ENCODE results near the gene FYN. TPM values are rescaled to one million over a fixed set of nuclear protein-coding genes. Genes with fewer than 3 reads are reported as not detected.

The FYN gene
- total RNA-seq, 1 experiment from 2014 or later, result 249 TPM

- Histone ChIP-seq H2AFZ (ENCODE audit: low read length) (no peak overlapping the region), H3K9me2 (replicated peaks; ENCODE audit: insufficient read depth, low read length) (no peaks in the 10 kb centered on the region), H3K27ac (ENCODE audit: low read length) (no peak overlapping the region), H3K9ac (ENCODE audit: low read length) (no peak overlapping the region), H3K4me2 (ENCODE audit: low read depth, low read length, poor library complexity, severe bottlenecking) (no peak overlapping the region), H3K4me1 (ENCODE audit: low read length) (no peaks in the 10 kb centered on the region), H3K4me3 (ENCODE audit: low read length) (no peak overlapping the region), H3K36me3 (ENCODE audit: insufficient read depth, low read length) (peaks cover 19% of the 10 kb centered on the region), H4K20me1 (ENCODE audit: insufficient read depth, low read depth, low read length) (no peaks in the 10 kb centered on the region), H3K9me3 (ENCODE audit: low read length) (no peaks in the 10 kb centered on the region), H3K79me2 (ENCODE audit: low read length) (no peaks in the 10 kb centered on the region), H3K27me3 (ENCODE audit: low read length) (no peaks in the 10 kb centered on the region)
- no peak for DNase-seq
These were observed 184.9 kb downstream of the FYN start for GRCh38 chr6:111688331-111688730.

DNA sequence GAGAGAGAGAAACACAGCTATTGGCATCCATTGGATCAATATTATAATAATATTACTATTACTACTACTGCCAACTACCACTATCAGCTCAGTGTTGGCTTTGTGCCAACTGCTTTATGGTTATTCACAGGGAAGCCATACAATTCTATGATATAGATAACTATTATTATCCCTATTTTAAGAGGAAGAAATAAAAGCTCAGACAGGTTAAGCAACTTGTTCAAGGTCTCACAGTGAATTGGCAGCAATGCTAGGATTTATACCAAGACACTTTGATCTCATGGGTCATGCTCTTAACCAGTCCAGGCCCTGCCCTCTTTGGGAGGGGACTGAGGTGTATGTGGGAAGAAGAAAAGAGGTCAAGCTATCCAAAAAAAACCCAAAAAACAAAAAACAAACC is 185.6 kb downstream of the FYN start:
- peak; percentile 48 for DNase-seq
- Histone ChIP-seq H3K4me3 (ENCODE audit: low read length) (no peak overlapping the region), H3K79me2 (ENCODE audit: low read length) (no peaks in the 10 kb centered on the region), H3K36me3 (ENCODE audit: insufficient read depth, low read length) (peaks cover 16% of the 10 kb centered on the region), H4K20me1 (ENCODE audit: insufficient read depth, low read depth, low read length) (no peaks in the 10 kb centered on the region), H3K9me2 (replicated peaks; ENCODE audit: insufficient read depth, low read length) (no peaks in the 10 kb centered on the region), H3K27ac (ENCODE audit: low read length) (no peak overlapping the region), H2AFZ (ENCODE audit: low read length) (no peak overlapping the region), H3K27me3 (ENCODE audit: low read length) (no peaks in the 10 kb centered on the region), H3K9me3 (ENCODE audit: low read length) (no peaks in the 10 kb centered on the region), H3K4me1 (ENCODE audit: low read length) (no peaks in the 10 kb centered on the region), H3K9ac (ENCODE audit: low read length) (no peak overlapping the region), H3K4me2 (ENCODE audit: low read depth, low read length, poor library complexity, severe bottlenecking) (no peak overlapping the region)

GRCh38 chr6:111686932-111687266 is 186.4 kb downstream of the FYN start:
- no peak overlapping the region for H3K4me2 ChIP-seq (ENCODE audit: low read depth, low read length, poor library complexity, severe bottlenecking)
- no peaks in the 10 kb centered on the region for H3K9me2 ChIP-seq (replicated peaks; ENCODE audit: insufficient read depth, low read length)
- DNase-seq, result no peak
- no peak overlapping the region for H3K9ac ChIP-seq (ENCODE audit: low read length)
- no peak overlapping the region for H2AFZ ChIP-seq (ENCODE audit: low read length)
- H3K4me3 ChIP-seq (ENCODE audit: low read length), result no peak overlapping the region
- H3K27ac ChIP-seq (ENCODE audit: low read length), result no peak overlapping the region
- H3K9me3 ChIP-seq (ENCODE audit: low read length), result no peaks in the 10 kb centered on the region
- H3K4me1 ChIP-seq (ENCODE audit: low read length), result no peaks in the 10 kb centered on the region
- no peaks in the 10 kb centered on the region for H3K27me3 ChIP-seq (ENCODE audit: low read length)
- H3K36me3 ChIP-seq (ENCODE audit: insufficient read depth, low read length), result peaks cover 18% of the 10 kb centered on the region
- no peaks in the 10 kb centered on the region for H3K79me2 ChIP-seq (ENCODE audit: low read length)
- no peaks in the 10 kb centered on the region for H4K20me1 ChIP-seq (ENCODE audit: insufficient read depth, low read depth, low read length)

GRCh38 chr6:111686249-111686931 is 186.9 kb downstream of the FYN start:
- Histone ChIP-seq H3K4me2 (ENCODE audit: low read depth, low read length, poor library complexity, severe bottlenecking) (no peak overlapping the region), H2AFZ (ENCODE audit: low read length) (no peak overlapping the region), H3K9ac (ENCODE audit: low read length) (no peak overlapping the region), H3K79me2 (ENCODE audit: low read length) (0 out of 2 replicates have a peak, but pooled peaks cover 3% of the 10 kb centered on the region), H4K20me1 (ENCODE audit: insufficient read depth, low read depth, low read length) (no peaks in the 10 kb centered on the region), H3K4me1 (ENCODE audit: low read length) (no peaks in the 10 kb centered on the region), H3K4me3 (ENCODE audit: low read length) (no peak overlapping the region), H3K9me2 (replicated peaks; ENCODE audit: insufficient read depth, low read length) (no peaks in the 10 kb centered on the region), H3K27ac (ENCODE audit: low read length) (no peak overlapping the region), H3K27me3 (ENCODE audit: low read length) (no peaks in the 10 kb centered on the region), H3K36me3 (ENCODE audit: insufficient read depth, low read length) (peaks cover 17% of the 10 kb centered on the region), H3K9me3 (ENCODE audit: low read length) (no peaks in the 10 kb centered on the region)
- DNase-seq, result no peak

DNA sequence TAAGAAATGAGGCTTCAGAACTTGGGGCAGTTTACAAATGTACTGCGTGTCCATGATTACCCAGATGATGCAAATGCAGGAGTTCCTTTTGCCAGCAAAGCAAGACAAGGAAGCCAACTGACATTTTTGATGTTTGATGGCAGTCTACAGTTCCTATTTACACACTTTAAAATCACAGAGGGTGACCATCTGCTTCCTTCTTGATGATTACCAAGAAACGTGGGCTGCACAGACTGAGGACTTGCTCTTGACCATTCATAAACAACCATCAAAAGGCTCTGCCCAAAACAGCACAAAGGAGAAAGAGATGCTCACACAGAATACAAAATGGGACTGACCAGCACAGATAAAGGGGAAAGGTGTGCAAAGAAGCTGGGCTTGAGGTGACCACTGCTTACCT is 187.7 kb downstream of the FYN start:
- Histone ChIP-seq H3K4me3 (ENCODE audit: low read length) (no peak overlapping the region), H3K79me2 (ENCODE audit: low read length) (0 out of 2 replicates have a peak, but pooled peaks cover 4% of the 10 kb centered on the region), H2AFZ (ENCODE audit: low read length) (no peak overlapping the region), H3K27me3 (ENCODE audit: low read length) (no peaks in the 10 kb centered on the region), H3K9me3 (ENCODE audit: low read length) (no peaks in the 10 kb centered on the region), H3K4me1 (ENCODE audit: low read length) (no peaks in the 10 kb centered on the region), H3K9ac (ENCODE audit: low read length) (no peak overlapping the region), H3K4me2 (ENCODE audit: low read depth, low read length, poor library complexity, severe bottlenecking) (no peak overlapping the region), H3K36me3 (ENCODE audit: insufficient read depth, low read length) (peaks cover 11% of the 10 kb centered on the region), H3K27ac (ENCODE audit: low read length) (no peak overlapping the region), H3K9me2 (replicated peaks; ENCODE audit: insufficient read depth, low read length) (no peaks in the 10 kb centered on the region), H4K20me1 (ENCODE audit: insufficient read depth, low read depth, low read length) (no peaks in the 10 kb centered on the region)
- DNase-seq, result no peak

GRCh38 chr6:111685058-111685457 is 188.2 kb downstream of the FYN start:
- Histone ChIP-seq H3K27ac (ENCODE audit: low read length) (no peak overlapping the region), H3K79me2 (ENCODE audit: low read length) (0 out of 2 replicates have a peak, but pooled peaks cover 4% of the 10 kb centered on the region), H3K9ac (ENCODE audit: low read length) (no peak overlapping the region), H3K4me1 (ENCODE audit: low read length) (no peaks in the 10 kb centered on the region), H2AFZ (ENCODE audit: low read length) (no peak overlapping the region), H3K27me3 (ENCODE audit: low read length) (no peaks in the 10 kb centered on the region), H3K4me2 (ENCODE audit: low read depth, low read length, poor library complexity, severe bottlenecking) (no peak overlapping the region), H4K20me1 (ENCODE audit: insufficient read depth, low read depth, low read length) (no peaks in the 10 kb centered on the region), H3K36me3 (ENCODE audit: insufficient read depth, low read length) (peaks cover 11% of the 10 kb centered on the region), H3K9me2 (replicated peaks; ENCODE audit: insufficient read depth, low read length) (no peaks in the 10 kb centered on the region), H3K4me3 (ENCODE audit: low read length) (no peak overlapping the region), H3K9me3 (ENCODE audit: low read length) (no peaks in the 10 kb centered on the region)
- DNase-seq, result no peak

GRCh38 chr6:111683749-111684267 is 189.4 kb downstream of the FYN start:
- DNase-seq, result no peak
- Histone ChIP-seq H3K79me2 (ENCODE audit: low read length) (0 out of 2 replicates have a peak, but pooled peaks cover 4% of the 10 kb centered on the region), H3K9ac (ENCODE audit: low read length) (no peak overlapping the region), H3K4me1 (ENCODE audit: low read length) (no peaks in the 10 kb centered on the region), H3K27ac (ENCODE audit: low read length) (no peak overlapping the region), H3K36me3 (ENCODE audit: insufficient read depth, low read length) (peaks cover 15% of the 10 kb centered on the region), H3K4me3 (ENCODE audit: low read length) (no peak overlapping the region), H3K9me3 (ENCODE audit: low read length) (no peaks in the 10 kb centered on the region), H3K9me2 (replicated peaks; ENCODE audit: insufficient read depth, low read length) (no peaks in the 10 kb centered on the region), H4K20me1 (ENCODE audit: insufficient read depth, low read depth, low read length) (no peaks in the 10 kb centered on the region), H3K4me2 (ENCODE audit: low read depth, low read length, poor library complexity, severe bottlenecking) (no peak overlapping the region), H2AFZ (ENCODE audit: low read length) (no peak overlapping the region), H3K27me3 (ENCODE audit: low read length) (no peaks in the 10 kb centered on the region)

DNA sequence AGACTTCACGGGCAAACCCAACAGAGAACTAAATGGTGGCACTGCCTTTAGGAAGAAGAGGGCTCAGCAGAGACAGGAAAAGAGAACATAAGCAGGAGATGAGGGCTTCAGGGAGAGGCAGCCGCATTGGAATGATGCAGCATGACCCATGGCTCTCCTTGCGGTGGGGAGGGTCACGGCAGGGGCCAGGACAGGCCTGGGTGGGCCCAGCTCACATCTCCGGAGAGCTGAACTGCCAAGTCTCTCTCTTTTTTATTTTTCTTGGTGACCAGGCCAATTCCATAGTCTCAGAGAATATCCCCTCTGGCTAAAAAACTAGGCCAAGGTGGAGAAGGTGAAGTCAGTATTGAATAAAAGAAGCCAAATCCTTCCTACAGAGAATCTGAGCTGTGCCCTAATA is 190.1 kb downstream of the FYN start:
- Histone ChIP-seq H3K9me2 (replicated peaks; ENCODE audit: insufficient read depth, low read length) (no peaks in the 10 kb centered on the region), H3K27me3 (ENCODE audit: low read length) (no peaks in the 10 kb centered on the region), H3K36me3 (ENCODE audit: insufficient read depth, low read length) (peaks cover 15% of the 10 kb centered on the region), H3K4me2 (ENCODE audit: low read depth, low read length, poor library complexity, severe bottlenecking) (no peak overlapping the region), H3K9me3 (ENCODE audit: low read length) (no peaks in the 10 kb centered on the region), H3K79me2 (ENCODE audit: low read length) (0 out of 2 replicates have a peak, but pooled peaks cover 4% of the 10 kb centered on the region), H4K20me1 (ENCODE audit: insufficient read depth, low read depth, low read length) (no peaks in the 10 kb centered on the region), H3K4me3 (ENCODE audit: low read length) (no peak overlapping the region), H3K9ac (ENCODE audit: low read length) (no peak overlapping the region), H3K27ac (ENCODE audit: low read length) (no peak overlapping the region), H3K4me1 (ENCODE audit: low read length) (no peaks in the 10 kb centered on the region), H2AFZ (ENCODE audit: low read length) (no peak overlapping the region)
- no peak for DNase-seq

Measured in Karpas-422 (cell line).